ENCODE data around the gene ADAM15. TPM values are rescaled to one million over a fixed set of nuclear protein-coding genes. Genes with fewer than 3 reads are reported as not detected.
A peak's percentile ranks its signal among the peaks of the same experiment; 100 is the strongest.

The ADAM15 gene
- total RNA-seq, 2 experiments from 2014 or later, result 17.2 to 20.1 TPM

DNA sequence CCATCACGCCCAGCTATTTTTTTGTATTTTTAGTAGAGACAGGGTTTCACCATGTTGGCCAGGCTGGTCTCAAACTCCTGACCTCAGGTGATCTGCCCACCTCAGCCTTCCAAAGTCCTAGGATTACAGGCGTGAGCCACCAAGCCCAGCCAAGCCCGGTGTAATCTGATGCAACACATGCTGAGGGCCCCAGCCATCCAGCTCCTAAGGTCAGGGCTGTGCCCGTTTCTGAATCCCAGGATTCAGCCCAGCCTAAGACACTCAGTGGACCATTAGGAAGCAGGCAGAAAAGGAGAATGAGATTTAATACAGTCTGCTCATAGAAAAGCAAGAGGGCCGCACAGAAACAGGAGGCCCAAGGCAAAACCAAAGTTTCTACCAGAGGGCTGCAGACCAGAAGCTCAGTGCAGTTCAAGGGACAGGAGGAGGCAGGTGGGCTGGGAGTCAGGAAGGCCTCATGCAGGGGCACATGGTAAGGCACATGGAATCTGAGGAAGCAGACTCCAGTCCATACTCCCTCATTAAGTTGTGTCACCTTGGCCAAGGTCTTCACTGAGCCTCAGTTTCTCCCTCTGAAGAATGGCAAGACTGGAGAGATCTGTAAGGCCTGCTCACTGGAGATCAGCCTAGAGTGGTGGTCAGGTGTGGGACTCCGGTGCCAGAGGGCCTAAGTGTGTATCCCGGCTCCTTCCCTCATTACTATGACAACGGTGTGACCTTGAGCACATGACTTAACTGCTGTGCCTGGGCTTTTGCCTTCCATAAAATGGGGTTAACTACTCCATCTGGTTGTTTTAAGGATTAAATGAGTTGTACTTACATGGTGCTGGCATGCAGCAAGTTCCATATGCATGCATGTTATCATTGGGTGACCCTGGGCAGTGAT, 2.4 kb upstream of the ADAM15 start:
- CTCF ChIA-PET, result interaction anchor here (0.9 kb wide), 1 partner anchor 13 kb away, joined by 3 read pairs; no protein-coding TSS in a partner anchor
- DNase-seq, result no peak
- H3K4me3 Mint-ChIP-seq, result peak overlapping the region; percentile 91
- Histone ChIP-seq H3K4me3 (ENCODE audit: low read length) (no peak overlapping the region), H3K36me3 (ENCODE audit: insufficient read depth, low read length) (no peaks in the 10 kb centered on the region), H3K27me3 (ENCODE audit: control insufficient read depth in 1 of 2, insufficient read depth in 2 of 2, low read length in 2 of 2) (no peaks in the 10 kb centered on the region), H3K9me3 (ENCODE audit: control insufficient read depth in 1 of 2, insufficient read depth in 1 of 2, low read length in 2 of 2) (no peaks in the 10 kb centered on the region), H3K27ac (ENCODE audit: low read depth in 1 of 2, low read length in 2 of 2) (no peak overlapping the region), H3K4me1 (ENCODE audit: insufficient read depth, low read length) (peaks cover 38% of the 10 kb centered on the region)
- H3K27me3 Mint-ChIP-seq, result no peaks in the 10 kb centered on the region
- intact Hi-C loops (cut with DNase I, micrococcal nuclease), result loop anchor here in 1 of 2 experiments (5.0 kb wide), 1 partner anchor 119 kb away; no protein-coding TSS in a partner anchor
- TF ChIP-seq, protein P1, sequence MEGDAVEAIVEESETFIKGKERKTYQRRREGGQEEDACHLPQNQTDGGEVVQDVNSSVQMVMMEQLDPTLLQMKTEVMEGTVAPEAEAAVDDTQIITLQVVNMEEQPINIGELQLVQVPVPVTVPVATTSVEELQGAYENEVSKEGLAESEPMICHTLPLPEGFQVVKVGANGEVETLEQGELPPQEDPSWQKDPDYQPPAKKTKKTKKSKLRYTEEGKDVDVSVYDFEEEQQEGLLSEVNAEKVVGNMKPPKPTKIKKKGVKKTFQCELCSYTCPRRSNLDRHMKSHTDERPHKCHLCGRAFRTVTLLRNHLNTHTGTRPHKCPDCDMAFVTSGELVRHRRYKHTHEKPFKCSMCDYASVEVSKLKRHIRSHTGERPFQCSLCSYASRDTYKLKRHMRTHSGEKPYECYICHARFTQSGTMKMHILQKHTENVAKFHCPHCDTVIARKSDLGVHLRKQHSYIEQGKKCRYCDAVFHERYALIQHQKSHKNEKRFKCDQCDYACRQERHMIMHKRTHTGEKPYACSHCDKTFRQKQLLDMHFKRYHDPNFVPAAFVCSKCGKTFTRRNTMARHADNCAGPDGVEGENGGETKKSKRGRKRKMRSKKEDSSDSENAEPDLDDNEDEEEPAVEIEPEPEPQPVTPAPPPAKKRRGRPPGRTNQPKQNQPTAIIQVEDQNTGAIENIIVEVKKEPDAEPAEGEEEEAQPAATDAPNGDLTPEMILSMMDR (IDR thresholded peaks at IDR 0.05), result no peak
- peaks cover 35% of the 10 kb centered on the region for H3K4me1 Mint-ChIP-seq (ENCODE audit: low read depth)
- no peak overlapping the region for H3K27ac Mint-ChIP-seq
- no peaks in the 10 kb centered on the region for H3K9me3 Mint-ChIP-seq
- no peaks in the 10 kb centered on the region for H3K36me3 Mint-ChIP-seq (ENCODE audit: low read depth)
- no peak for ATAC-seq (ENCODE audit: poor library complexity)
- POLR2A ChIA-PET, result no interaction called here

DNA sequence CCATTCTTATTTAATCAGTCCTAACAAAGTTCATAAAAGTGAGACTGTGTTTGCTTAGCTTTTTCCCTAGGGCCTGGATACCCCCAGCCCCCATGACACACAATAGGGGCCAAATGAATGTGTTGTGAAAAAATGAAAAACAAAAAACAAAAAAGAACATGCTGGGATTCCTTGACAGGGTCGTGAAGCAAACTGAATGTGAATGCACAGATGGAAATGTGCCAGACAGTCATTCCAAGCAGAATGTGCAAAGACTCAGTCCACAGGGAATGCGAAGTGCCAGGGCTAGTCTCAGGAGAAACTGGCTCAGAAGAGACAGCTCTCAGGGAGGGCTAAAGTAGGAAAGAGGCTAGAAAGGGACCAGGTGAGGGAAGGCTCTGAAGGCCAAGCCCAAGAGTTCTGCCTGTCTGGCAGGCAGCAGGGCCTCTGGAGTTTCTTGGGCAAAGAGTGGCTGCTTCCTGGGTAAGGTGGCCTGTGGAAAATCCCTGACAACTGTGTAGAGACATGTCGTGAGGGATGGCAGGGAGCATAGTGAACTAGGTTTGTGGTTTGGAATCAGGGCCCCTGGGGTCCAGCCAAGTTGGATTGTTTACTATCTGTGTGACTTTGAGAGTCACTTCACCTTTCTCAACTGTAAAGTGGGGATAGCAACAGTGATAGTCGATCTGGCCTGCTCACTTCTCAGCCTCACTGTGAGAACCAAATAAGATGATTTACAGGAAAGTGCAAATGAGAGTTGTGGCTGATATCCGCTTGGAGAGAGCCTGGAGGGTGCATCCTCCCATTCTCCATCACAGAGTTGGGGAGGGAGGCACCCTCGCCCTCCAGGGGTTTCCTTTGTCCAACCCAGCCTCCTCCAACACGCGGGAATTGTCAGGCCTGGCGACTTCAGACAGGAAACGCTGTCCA, 1.2 kb upstream of the ADAM15 start:
- TF ChIP-seq, protein P1 (IDR thresholded peaks at IDR 0.05), result no peak
- H3K4me3 Mint-ChIP-seq, result peak overlapping the region; percentile 91
- Histone ChIP-seq H3K36me3 (ENCODE audit: insufficient read depth, low read length) (peaks cover 3% of the 10 kb centered on the region), H3K4me1 (ENCODE audit: insufficient read depth, low read length) (peaks cover 34% of the 10 kb centered on the region), H3K9me3 (ENCODE audit: control insufficient read depth in 1 of 2, insufficient read depth in 1 of 2, low read length in 2 of 2) (no peaks in the 10 kb centered on the region), H3K27me3 (ENCODE audit: control insufficient read depth in 1 of 2, insufficient read depth in 2 of 2, low read length in 2 of 2) (no peaks in the 10 kb centered on the region), H3K27ac (ENCODE audit: low read depth in 1 of 2, low read length in 2 of 2) (no peak overlapping the region), H3K4me3 (ENCODE audit: low read length) (peak overlapping the region; percentile 87)
- peak in 1 of 14 experiments; percentile 18 for DNase-seq
- H3K9me3 Mint-ChIP-seq, result no peaks in the 10 kb centered on the region
- peaks cover 29% of the 10 kb centered on the region for H3K4me1 Mint-ChIP-seq (ENCODE audit: low read depth)
- ChIA-PET POLR2A (interaction anchor here (1.0 to 2.4 kb wide), 9 partner anchors 12 to 113 kb away, joined by 3 to 10 read pairs (median 9); partner anchors contain the start of genes EFNA3, FLAD1 and PMVK), CTCF (interaction anchor here (0.9 to 3.6 kb wide), 5 partner anchors 11 to 30 kb away, joined by 3 to 29 read pairs (median 3); partner anchors contain the start of genes DCST1 and DCST2)
- H3K36me3 Mint-ChIP-seq (ENCODE audit: low read depth), result no peaks in the 10 kb centered on the region
- intact Hi-C loops (cut with DNase I, micrococcal nuclease), result loop anchor here in 1 of 2 experiments (5.0 kb wide), 1 partner anchor 117 kb away; no protein-coding TSS in a partner anchor
- ATAC-seq (ENCODE audit: poor library complexity), result no peak
- H3K27me3 Mint-ChIP-seq, result no peaks in the 10 kb centered on the region
- H3K27ac Mint-ChIP-seq, result peak overlapping the region; percentile 55

DNA sequence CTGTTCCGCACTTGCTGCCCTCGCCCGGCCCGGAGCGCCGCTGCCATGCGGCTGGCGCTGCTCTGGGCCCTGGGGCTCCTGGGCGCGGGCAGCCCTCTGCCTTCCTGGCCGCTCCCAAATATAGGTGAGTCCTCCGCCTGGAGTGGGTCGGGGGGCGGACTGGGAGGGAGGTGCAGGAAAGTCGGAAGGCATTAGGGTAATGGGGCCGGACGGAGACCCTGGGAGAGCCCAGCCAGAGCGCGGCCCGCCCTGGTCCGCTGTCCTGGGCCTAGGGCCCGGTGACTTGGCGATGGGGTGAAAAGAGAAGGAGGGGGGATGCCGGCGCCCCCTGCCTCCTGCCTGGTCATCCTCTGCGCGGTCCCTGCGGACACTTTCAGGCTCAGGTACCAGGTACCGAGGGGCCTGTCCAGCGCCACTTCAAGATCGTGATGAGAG, 243 bp downstream of the ADAM15 start:
- ChIA-PET CTCF (interaction anchor here (0.6 to 3.6 kb wide), 12 partner anchors 10 to 571 kb away, joined by 3 to 29 read pairs (median 4); partner anchors contain the start of genes DCST1 and DCST2), POLR2A (interaction anchor here (0.8 to 2.4 kb wide), 17 partner anchors 9 to 121 kb away, joined by 3 to 10 read pairs (median 5); partner anchors contain the start of genes CKS1B, EFNA3, EFNA4 and FLAD1)
- Histone ChIP-seq H3K27ac (ENCODE audit: low read depth in 1 of 2, low read length in 2 of 2) (peak overlapping the region; percentile 35 to 48), H3K27me3 (ENCODE audit: control insufficient read depth in 1 of 2, insufficient read depth in 2 of 2, low read length in 2 of 2) (no peaks in the 10 kb centered on the region), H3K4me3 (ENCODE audit: low read length) (peak overlapping the region; percentile 87), H3K36me3 (ENCODE audit: insufficient read depth, low read length) (peaks cover 8% of the 10 kb centered on the region), H3K4me1 (ENCODE audit: insufficient read depth, low read length) (peaks cover 33% of the 10 kb centered on the region), H3K9me3 (ENCODE audit: control insufficient read depth in 1 of 2, insufficient read depth in 1 of 2, low read length in 2 of 2) (no peaks in the 10 kb centered on the region)
- Mint-ChIP-seq H3K27ac (no peak overlapping the region), H3K9me3 (no peaks in the 10 kb centered on the region), H3K4me3 (peak overlapping the region; percentile 87), H3K4me1 (ENCODE audit: low read depth) (peaks cover 26% of the 10 kb centered on the region), H3K27me3 (no peaks in the 10 kb centered on the region), H3K36me3 (ENCODE audit: low read depth) (no peaks in the 10 kb centered on the region)
- intact Hi-C loops (cut with DNase I, micrococcal nuclease), result no loop called here
- DNase-seq, result no peak
- ATAC-seq (ENCODE audit: poor library complexity), result peak; percentile 1
- TF ChIP-seq, protein P1 (IDR thresholded peaks at IDR 0.05), result no peak

Data from CD4-positive, alpha-beta T cell (primary cell).